HFF-Myc (cell line): ENCODE results near the gene TRABD2A.

ENCODE experiments used
- DNase-seq: peaks from one replicate; pipeline ENCODE4 v3.0.0-alpha.2; 2011; ENCODE audit warnings: low read depth; ENCODE audit errors: extremely low read depth
- H3K4me3 ChIP-seq: replicated peaks from 2 replicates; pipeline ENCODE4 v1.5.1; 2011; ENCODE audit warnings: low read depth, mild to moderate bottlenecking, control low read depth, low read length
- TF ChIP-seq, protein P1 (sequence below): IDR thresholded peaks from 2 replicates; pipeline ENCODE4 v1.5.1; 2012; ENCODE audit warnings: mild to moderate bottlenecking, low read depth, low read length, control low read depth; ENCODE audit errors: missing control alignments

TRABD2A gene

DNA sequence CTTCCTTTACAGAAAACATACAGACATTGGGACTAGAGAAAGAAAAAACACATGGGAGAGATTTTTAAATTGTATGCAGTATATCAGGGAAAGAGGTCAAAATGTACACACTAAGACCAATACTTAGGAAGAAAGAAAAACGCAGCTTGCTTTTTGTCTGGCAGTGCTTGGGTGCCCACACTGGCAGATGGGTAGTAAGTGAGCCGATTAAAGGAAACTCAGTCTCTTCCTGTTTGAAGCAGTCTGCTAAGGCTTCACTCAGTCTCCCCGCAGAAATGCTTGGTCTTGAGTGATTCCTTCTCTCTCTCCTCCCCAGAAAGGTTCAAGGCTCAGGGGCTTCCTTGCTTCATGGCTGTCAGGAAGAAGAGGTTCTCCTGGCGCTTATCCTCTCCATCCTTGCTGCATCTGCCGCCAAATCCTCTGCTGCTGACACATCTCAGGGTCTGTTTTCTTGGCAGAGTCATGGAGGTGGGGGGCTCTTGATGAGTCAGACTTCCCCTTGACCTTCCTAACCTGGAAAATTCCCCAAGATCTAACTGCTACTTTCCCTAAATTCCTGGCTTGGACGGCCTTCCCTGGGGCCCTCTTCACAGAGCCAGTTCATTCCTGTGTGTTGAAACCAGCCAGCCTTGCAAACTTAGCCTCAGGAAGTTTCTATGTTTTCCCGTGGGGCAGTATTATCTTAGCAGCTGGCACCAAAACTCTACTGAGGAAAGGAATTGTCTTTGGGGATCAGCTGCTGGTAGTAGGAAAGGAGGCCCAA is 14.1 kb upstream of the TRABD2A start:
- H3K4me3 ChIP-seq = no peak overlapping the region
- no peak for DNase-seq

DNA sequence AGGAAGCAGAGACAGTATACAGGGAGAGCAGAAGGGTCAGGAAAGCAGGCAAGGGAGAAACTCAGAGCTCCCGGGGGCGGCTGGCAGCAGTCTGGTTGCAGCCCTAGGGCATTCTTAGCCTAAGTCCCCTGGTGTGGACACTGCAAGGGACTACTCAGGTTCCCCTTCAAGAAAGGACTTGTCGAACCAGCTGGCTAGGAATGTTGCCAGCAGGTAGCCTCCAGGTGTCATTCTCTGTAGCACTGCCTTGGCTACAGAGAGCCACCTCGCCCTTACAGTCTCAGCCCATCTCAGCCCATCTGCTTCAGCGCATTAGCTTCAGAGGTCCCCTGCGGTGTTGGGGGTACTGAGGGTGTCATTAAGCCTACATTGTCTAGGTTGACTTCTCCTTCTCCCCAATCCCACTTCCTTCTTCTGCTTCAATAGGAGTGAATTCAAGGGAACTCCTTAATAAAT is 13.3 kb upstream of the TRABD2A start:
- no peak overlapping the region for H3K4me3 ChIP-seq
- TF ChIP-seq, protein P1, sequence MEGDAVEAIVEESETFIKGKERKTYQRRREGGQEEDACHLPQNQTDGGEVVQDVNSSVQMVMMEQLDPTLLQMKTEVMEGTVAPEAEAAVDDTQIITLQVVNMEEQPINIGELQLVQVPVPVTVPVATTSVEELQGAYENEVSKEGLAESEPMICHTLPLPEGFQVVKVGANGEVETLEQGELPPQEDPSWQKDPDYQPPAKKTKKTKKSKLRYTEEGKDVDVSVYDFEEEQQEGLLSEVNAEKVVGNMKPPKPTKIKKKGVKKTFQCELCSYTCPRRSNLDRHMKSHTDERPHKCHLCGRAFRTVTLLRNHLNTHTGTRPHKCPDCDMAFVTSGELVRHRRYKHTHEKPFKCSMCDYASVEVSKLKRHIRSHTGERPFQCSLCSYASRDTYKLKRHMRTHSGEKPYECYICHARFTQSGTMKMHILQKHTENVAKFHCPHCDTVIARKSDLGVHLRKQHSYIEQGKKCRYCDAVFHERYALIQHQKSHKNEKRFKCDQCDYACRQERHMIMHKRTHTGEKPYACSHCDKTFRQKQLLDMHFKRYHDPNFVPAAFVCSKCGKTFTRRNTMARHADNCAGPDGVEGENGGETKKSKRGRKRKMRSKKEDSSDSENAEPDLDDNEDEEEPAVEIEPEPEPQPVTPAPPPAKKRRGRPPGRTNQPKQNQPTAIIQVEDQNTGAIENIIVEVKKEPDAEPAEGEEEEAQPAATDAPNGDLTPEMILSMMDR = no peak
- no peak for DNase-seq

More for the DNA sequence above, 14.1 kb upstream of the TRABD2A start:
- TF ChIP-seq, protein P1 = no peak

DNA sequence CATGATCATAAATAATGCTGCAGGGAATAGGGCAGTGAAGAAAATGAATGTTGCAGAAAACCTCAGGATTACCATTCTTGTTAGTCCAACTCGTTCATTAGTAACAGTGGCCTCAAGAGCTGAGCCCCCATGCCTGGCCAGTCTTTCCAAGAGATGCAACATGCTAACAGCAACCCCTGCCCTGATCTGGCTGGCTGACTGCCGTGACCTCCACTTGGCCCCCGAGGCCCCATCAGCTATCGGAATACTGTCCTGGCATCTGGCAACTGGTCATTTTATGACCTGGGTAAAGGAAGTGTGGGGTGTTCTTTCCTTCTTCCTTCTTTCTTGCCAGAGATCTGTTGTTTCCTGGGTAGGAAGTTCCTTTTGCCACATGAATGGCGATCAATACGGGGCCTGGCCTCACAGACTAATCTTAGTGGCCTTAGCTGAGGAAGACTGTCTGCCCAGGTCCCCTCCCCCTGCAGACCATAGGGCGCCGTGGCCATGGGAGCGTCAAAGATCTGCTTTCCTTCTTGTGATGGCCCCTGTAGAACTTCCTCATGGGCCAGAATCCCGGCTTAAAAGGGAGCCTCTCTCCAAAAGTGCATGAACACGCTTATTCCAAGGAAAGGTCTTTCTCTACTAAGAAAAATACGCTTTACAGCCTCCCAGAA is 10.6 kb upstream of the TRABD2A start:
- TF ChIP-seq, protein P1 = no peak
- no peak for DNase-seq
- no peak overlapping the region for H3K4me3 ChIP-seq

DNA sequence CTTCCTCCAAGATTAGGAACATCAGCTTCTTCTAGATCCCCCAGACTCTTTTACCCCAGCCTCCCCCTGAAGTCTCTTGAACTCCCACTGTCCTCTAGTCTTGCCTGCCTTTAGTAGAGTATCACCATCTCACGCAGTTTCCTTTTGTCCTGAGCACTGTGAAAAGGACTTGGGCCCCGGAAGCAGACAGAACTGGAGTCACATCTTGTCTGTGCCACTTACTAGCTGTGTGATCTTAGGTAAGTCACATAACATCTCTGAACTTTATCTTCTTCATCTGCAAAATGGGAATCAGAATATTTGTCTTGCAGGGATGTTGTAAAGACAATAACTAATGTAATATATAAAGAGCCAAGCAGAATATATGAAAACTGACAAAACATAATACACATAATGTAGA is 8.4 kb upstream of the TRABD2A start:
- no peak overlapping the region for H3K4me3 ChIP-seq
- TF ChIP-seq, protein P1 = no peak
- DNase-seq = no peak

DNA sequence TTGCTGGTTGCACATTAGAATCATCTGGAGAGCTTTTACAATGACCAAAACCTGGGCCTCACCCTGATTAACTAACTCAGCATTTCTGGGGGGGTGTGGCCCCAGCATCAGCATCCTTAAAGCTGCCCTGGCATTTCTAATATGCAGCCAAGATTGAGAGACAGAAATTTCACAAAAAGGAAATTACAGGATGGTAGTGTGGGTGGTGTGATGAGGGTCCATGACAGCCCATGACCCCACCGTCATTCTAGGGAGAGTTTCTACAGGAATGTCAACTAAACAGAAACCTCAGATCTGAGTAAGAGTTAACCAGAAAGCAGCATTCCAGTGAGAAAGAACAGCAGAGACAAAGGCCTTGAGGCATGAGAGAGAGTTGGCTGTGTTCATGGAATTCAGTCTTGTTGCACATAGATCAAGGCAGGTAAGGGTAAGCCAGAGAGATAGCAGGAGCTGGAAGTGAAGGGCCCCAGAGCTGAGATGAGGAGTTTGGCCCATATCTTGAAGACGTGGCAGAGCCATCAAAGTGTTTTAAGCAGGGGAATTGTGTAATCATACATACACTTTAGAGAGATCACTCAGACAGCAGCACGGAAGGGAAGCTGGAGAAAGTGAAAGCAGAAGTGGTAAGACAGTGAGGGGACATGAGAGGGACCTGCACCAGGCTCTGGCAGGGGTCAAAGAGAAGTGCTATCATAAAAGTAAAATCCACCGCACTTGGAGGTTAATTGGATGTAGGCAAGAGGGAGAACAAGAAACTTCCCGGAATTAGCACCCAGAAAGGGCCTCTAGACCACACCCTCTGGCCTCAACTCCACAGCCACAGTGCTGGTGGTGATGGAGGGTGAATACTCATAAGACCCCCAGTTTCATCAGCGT is 7.8 kb upstream of the TRABD2A start:
- no peak for DNase-seq
- no peak overlapping the region for H3K4me3 ChIP-seq
- TF ChIP-seq, protein P1 = no peak

DNA sequence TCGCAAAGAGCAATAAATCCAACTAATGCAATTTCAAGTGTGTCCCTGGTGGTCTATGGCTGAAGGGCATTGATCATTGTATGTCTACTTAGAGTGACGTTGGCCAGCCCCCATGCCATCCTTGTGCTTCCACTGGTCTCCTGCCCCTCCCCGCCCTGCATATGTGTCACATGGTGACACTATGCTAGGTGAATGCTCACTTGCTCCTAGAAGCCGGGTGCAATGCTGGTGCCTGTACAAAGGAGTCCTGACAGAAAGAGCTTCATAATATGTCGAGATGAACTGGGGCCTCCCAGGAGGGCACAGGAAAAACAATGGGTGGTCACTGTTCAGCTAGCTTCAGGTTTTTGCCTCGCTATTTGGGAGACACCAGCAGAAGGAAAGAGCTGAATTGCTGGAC is 5.9 kb upstream of the TRABD2A start:
- TF ChIP-seq, protein P1 = no peak
- no peak for DNase-seq
- no peak overlapping the region for H3K4me3 ChIP-seq
